ENCODE data around the gene GJB2. TPM values are rescaled to one million over a fixed set of nuclear protein-coding genes. Genes with fewer than 3 reads are reported as not detected.
A peak's percentile ranks its signal among the peaks of the same experiment; 100 is the strongest.

GJB2 gene
- total RNA-seq, 2 experiments from 2014 or later: 0.72 to 0.89 TPM

- H3K36me3 Mint-ChIP-seq (ENCODE audit: low read depth): no peaks in the 10 kb centered on the region
- CTCF ChIA-PET: interaction anchor here (0.6 to 0.8 kb wide), 2 partner anchors 35 to 268 kb away, joined by 3 to 4 read pairs; no protein-coding TSS in a partner anchor
- no peak for DNase-seq
- H3K27me3 Mint-ChIP-seq (ENCODE audit: low read depth): no peaks in the 10 kb centered on the region
- H3K27ac Mint-ChIP-seq: no peak overlapping the region
- H3K9me3 Mint-ChIP-seq: no peaks in the 10 kb centered on the region
- no peak overlapping the region for H3K4me3 Mint-ChIP-seq
- intact Hi-C loops (cut with micrococcal nuclease): no loop called here
- H3K4me1 Mint-ChIP-seq (ENCODE audit: low read depth): peaks cover 17% of the 10 kb centered on the region
Observed at GRCh38 chr13:20217168-20217567, 24.4 kb upstream of the GJB2 start.

GRCh38 chr13:20209948-20210347 lies 17.2 kb upstream of the GJB2 start:
- intact Hi-C loops (cut with micrococcal nuclease): no loop called here
- Mint-ChIP-seq H3K36me3 (ENCODE audit: low read depth) (no peaks in the 10 kb centered on the region), H3K9me3 (no peaks in the 10 kb centered on the region), H3K4me3 (no peak overlapping the region), H3K27ac (no peak overlapping the region), H3K27me3 (ENCODE audit: low read depth) (no peaks in the 10 kb centered on the region), H3K4me1 (ENCODE audit: low read depth) (no peaks in the 10 kb centered on the region)
- CTCF ChIA-PET: interaction anchor here (0.7 kb wide), 1 partner anchor 13 kb away, joined by 3 read pairs; no protein-coding TSS in a partner anchor
- DNase-seq: no peak

GRCh38 chr13:20206698-20207235 lies 14.0 kb upstream of the GJB2 start:
- H3K9me3 Mint-ChIP-seq: peaks cover under 1% of the 10 kb centered on the region
- intact Hi-C loops (cut with micrococcal nuclease): no loop called here
- H3K27ac Mint-ChIP-seq: no peak overlapping the region
- CTCF ChIA-PET: no interaction called here
- H3K27me3 Mint-ChIP-seq (ENCODE audit: low read depth): no peaks in the 10 kb centered on the region
- no peak for DNase-seq
- no peaks in the 10 kb centered on the region for H3K36me3 Mint-ChIP-seq (ENCODE audit: low read depth)
- no peaks in the 10 kb centered on the region for H3K4me1 Mint-ChIP-seq (ENCODE audit: low read depth)
- H3K4me3 Mint-ChIP-seq: no peak overlapping the region

GRCh38 chr13:20206065-20206697 lies 13.4 kb upstream of the GJB2 start:
- no peaks in the 10 kb centered on the region for H3K36me3 Mint-ChIP-seq (ENCODE audit: low read depth)
- H3K9me3 Mint-ChIP-seq: peaks cover 2% of the 10 kb centered on the region
- no peak overlapping the region for H3K27ac Mint-ChIP-seq
- no peaks in the 10 kb centered on the region for H3K27me3 Mint-ChIP-seq (ENCODE audit: low read depth)
- CTCF ChIA-PET: no interaction called here
- H3K4me1 Mint-ChIP-seq (ENCODE audit: low read depth): no peaks in the 10 kb centered on the region
- DNase-seq: no peak
- intact Hi-C loops (cut with micrococcal nuclease): no loop called here
- no peak overlapping the region for H3K4me3 Mint-ChIP-seq

GRCh38 chr13:20198781-20199180 lies 6.0 kb upstream of the GJB2 start:
- CTCF ChIA-PET: interaction anchor here (0.7 to 3.5 kb wide), 2 partner anchors 278 to 295 kb away, joined by 3 to 20 read pairs; no protein-coding TSS in a partner anchor
- Mint-ChIP-seq H3K9me3 (peaks cover 2% of the 10 kb centered on the region), H3K4me1 (ENCODE audit: low read depth) (peaks cover 11% of the 10 kb centered on the region), H3K4me3 (no peak overlapping the region), H3K36me3 (ENCODE audit: low read depth) (no peaks in the 10 kb centered on the region), H3K27ac (no peak overlapping the region), H3K27me3 (ENCODE audit: low read depth) (peaks cover 36% of the 10 kb centered on the region)
- no peak for DNase-seq
- intact Hi-C loops (cut with micrococcal nuclease): loop anchor here (5.0 kb wide), 2 partner anchors 99 to 574 kb away; partner anchors contain the start of gene EEF1AKMT1

- peaks cover 13% of the 10 kb centered on the region for H3K4me1 Mint-ChIP-seq (ENCODE audit: low read depth)
- peak; percentile 23 for DNase-seq
- peaks cover 37% of the 10 kb centered on the region for H3K27me3 Mint-ChIP-seq (ENCODE audit: low read depth)
- CTCF ChIA-PET: interaction anchor here (0.6 to 3.5 kb wide), 43 partner anchors 12 to 859 kb away, joined by 3 to 20 read pairs (median 3); no protein-coding TSS in a partner anchor
- no peaks in the 10 kb centered on the region for H3K36me3 Mint-ChIP-seq (ENCODE audit: low read depth)
- H3K27ac Mint-ChIP-seq: no peak overlapping the region
- peaks cover 2% of the 10 kb centered on the region for H3K9me3 Mint-ChIP-seq
- intact Hi-C loops (cut with micrococcal nuclease): loop anchor here (1.0 to 5.0 kb wide), 7 partner anchors 100 to 728 kb away; partner anchors contain the start of gene EEF1AKMT1
- no peak overlapping the region for H3K4me3 Mint-ChIP-seq
Observed at GRCh38 chr13:20197361-20197834, 4.7 kb upstream of the GJB2 start.

GRCh38 chr13:20195801-20196200 lies 3.1 kb upstream of the GJB2 start:
- H3K4me1 Mint-ChIP-seq (ENCODE audit: low read depth): peaks cover 13% of the 10 kb centered on the region
- no peak overlapping the region for H3K27ac Mint-ChIP-seq
- peaks cover 51% of the 10 kb centered on the region for H3K27me3 Mint-ChIP-seq (ENCODE audit: low read depth)
- DNase-seq: no peak
- no peaks in the 10 kb centered on the region for H3K36me3 Mint-ChIP-seq (ENCODE audit: low read depth)
- no peaks in the 10 kb centered on the region for H3K9me3 Mint-ChIP-seq
- CTCF ChIA-PET: interaction anchor here (0.6 to 2.1 kb wide), 6 partner anchors 10 to 349 kb away, joined by 3 to 9 read pairs (median 3); no protein-coding TSS in a partner anchor
- intact Hi-C loops (cut with micrococcal nuclease): loop anchor here (2.0 to 5.0 kb wide), 5 partner anchors 23 to 576 kb away; partner anchors contain the start of gene EEF1AKMT1
- no peak overlapping the region for H3K4me3 Mint-ChIP-seq

- peak; percentile 32 for DNase-seq
- CTCF ChIA-PET: interaction anchor here (0.7 to 2.1 kb wide), 3 partner anchors 9 to 299 kb away, joined by 3 to 9 read pairs (median 6); no protein-coding TSS in a partner anchor
- intact Hi-C loops (cut with micrococcal nuclease): loop anchor here (1.0 to 2.0 kb wide), 3 partner anchors 19 to 709 kb away; partner anchors contain the start of gene XPO4
- Mint-ChIP-seq H3K9me3 (no peaks in the 10 kb centered on the region), H3K4me3 (peak overlapping the region; percentile 58), H3K4me1 (ENCODE audit: low read depth) (peaks cover 13% of the 10 kb centered on the region), H3K27me3 (ENCODE audit: low read depth) (peaks cover 50% of the 10 kb centered on the region), H3K27ac (no peak overlapping the region), H3K36me3 (ENCODE audit: low read depth) (no peaks in the 10 kb centered on the region)
Observed at GRCh38 chr13:20193907-20194631, 1.3 kb upstream of the GJB2 start.

GRCh38 chr13:20193162-20193906 lies 596 bp upstream of the GJB2 start:
- DNase-seq: no peak
- no peaks in the 10 kb centered on the region for H3K36me3 Mint-ChIP-seq (ENCODE audit: low read depth)
- intact Hi-C loops (cut with micrococcal nuclease): loop anchor here (1.0 to 2.0 kb wide), 2 partner anchors 18 to 709 kb away; partner anchors contain the start of gene XPO4
- CTCF ChIA-PET: no interaction called here
- H3K9me3 Mint-ChIP-seq: no peaks in the 10 kb centered on the region
- peaks cover 48% of the 10 kb centered on the region for H3K27me3 Mint-ChIP-seq (ENCODE audit: low read depth)
- H3K4me3 Mint-ChIP-seq: peak overlapping the region; percentile 58
- H3K4me1 Mint-ChIP-seq (ENCODE audit: low read depth): peaks cover 13% of the 10 kb centered on the region
- no peak overlapping the region for H3K27ac Mint-ChIP-seq

- H3K4me3 Mint-ChIP-seq: peak overlapping the region; percentile 65
- H3K27me3 Mint-ChIP-seq (ENCODE audit: low read depth): peaks cover 45% of the 10 kb centered on the region
- H3K27ac Mint-ChIP-seq: no peak overlapping the region
- intact Hi-C loops (cut with micrococcal nuclease): loop anchor here (2.0 kb wide), 1 partner anchor 711 kb away; the partner anchor contains the start of gene XPO4
- no peaks in the 10 kb centered on the region for H3K9me3 Mint-ChIP-seq
- CTCF ChIA-PET: interaction anchor here (1.5 to 2.9 kb wide), 2 partner anchors 10 to 302 kb away, joined by 4 to 14 read pairs; no protein-coding TSS in a partner anchor
- peaks cover 13% of the 10 kb centered on the region for H3K4me1 Mint-ChIP-seq (ENCODE audit: low read depth)
- no peaks in the 10 kb centered on the region for H3K36me3 Mint-ChIP-seq (ENCODE audit: low read depth)
- DNase-seq: peak; percentile 50
Observed at GRCh38 chr13:20192158-20192835, 441 bp downstream of the GJB2 start.
